HUES6 (cell line): Measurements from ENCODE around the gene EBF3.

Experiments
- H3K27ac ChIP-seq: 2 replicates; pipeline ENCODE4 v1.7.0; 2013; ENCODE audit warnings: low read depth, mild to moderate bottlenecking, low read length, inconsistent platforms
- H3K27me3 ChIP-seq: 2 replicates; pipeline ENCODE4 v1.6.1; 2013; ENCODE audit warnings: low read length; ENCODE audit not compliant: control insufficient read depth, insufficient read depth
- H3K36me3 ChIP-seq: 2 replicates; pipeline ENCODE4 v1.6.1; 2013; ENCODE audit warnings: low read length; ENCODE audit not compliant: control insufficient read depth, insufficient read depth
- H3K4me1 ChIP-seq: 2 replicates; pipeline ENCODE4 v1.6.1; 2013; ENCODE audit warnings: low read length; ENCODE audit not compliant: control insufficient read depth, insufficient read depth
- H3K4me3 ChIP-seq: 2 replicates; pipeline ENCODE4 v1.5.1; 2013; ENCODE audit warnings: low read depth, low read length
- H3K9ac ChIP-seq: one replicate; pipeline ENCODE4 v1.6.1; 2013; ENCODE audit warnings: mild to moderate bottlenecking, low read length
- H3K9me3 ChIP-seq: 2 replicates; pipeline ENCODE4 v1.6.1; 2013; ENCODE audit warnings: low read depth, low read length; ENCODE audit not compliant: control insufficient read depth, insufficient read depth

Gene EBF3

DNA sequence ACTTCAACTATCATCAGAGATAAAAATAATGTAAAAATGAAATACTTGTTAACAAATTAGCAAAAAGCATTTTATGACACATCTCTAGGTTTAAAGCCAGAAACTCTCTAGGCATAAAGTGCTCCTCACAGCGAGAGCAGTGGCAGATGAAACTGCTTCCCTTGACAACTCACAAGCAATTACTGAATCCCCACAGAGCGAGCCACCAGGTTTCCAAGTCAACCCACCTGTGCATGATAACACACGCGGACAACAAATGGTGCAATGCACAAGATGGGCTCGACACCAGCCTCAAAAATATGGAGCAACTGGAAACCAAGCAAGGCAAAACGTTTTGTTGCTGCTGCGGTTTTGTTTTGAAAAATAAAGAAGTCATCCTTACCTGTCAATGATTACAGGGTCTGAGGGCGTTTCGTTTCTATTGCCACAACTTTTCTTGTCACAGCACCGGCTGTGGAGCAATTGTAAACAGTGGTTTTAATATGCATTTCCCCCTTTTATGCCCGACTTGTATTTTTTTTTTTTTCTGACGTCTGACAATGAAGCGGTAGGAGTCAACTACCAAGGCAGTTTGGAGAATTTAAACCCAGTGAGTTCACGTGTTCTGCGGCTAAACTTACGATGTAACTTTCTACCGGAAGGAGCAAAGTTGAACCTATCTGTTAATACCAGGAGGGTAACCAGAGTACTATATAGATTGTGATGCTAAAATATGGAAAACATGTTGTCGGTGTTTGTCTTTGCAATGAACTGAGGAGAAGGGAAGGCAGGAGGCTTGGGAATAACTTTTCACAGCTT is 7.0 kb downstream of the EBF3 start:
- no peaks in the 10 kb centered on the region for H3K9me3 ChIP-seq
- no peak overlapping the region for H3K9ac ChIP-seq
- peak overlapping the region; percentile 4 for H3K4me3 ChIP-seq
- H3K4me1 ChIP-seq, result peaks cover 53% of the 10 kb centered on the region
- no peak overlapping the region for H3K27ac ChIP-seq
- no peaks in the 10 kb centered on the region for H3K36me3 ChIP-seq
- peaks cover 89% of the 10 kb centered on the region for H3K27me3 ChIP-seq

DNA sequence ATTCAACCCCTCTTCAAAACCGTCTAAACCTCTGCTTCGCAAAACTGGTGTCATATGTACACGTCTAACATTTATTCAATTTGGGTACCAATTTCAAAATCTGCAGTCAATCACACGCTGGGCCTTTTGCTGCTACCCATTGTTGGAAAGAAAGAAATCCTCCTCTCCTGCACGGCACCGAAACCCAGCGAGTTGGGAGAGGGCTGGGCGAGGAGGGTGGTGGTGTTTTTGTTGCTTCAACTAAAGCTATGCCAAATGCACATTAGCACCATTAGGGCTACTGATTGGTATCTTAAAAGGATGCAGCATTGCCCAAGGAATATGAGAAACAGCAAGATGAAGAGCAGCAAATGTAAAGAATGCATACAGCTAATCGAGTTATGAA is 7.8 kb downstream of the EBF3 start:
- Histone ChIP-seq H3K9ac (no peak overlapping the region), H3K36me3 (no peaks in the 10 kb centered on the region), H3K4me1 (peaks cover 47% of the 10 kb centered on the region), H3K9me3 (no peaks in the 10 kb centered on the region), H3K27ac (no peak overlapping the region), H3K4me3 (no peak overlapping the region), H3K27me3 (peaks cover 81% of the 10 kb centered on the region)

DNA sequence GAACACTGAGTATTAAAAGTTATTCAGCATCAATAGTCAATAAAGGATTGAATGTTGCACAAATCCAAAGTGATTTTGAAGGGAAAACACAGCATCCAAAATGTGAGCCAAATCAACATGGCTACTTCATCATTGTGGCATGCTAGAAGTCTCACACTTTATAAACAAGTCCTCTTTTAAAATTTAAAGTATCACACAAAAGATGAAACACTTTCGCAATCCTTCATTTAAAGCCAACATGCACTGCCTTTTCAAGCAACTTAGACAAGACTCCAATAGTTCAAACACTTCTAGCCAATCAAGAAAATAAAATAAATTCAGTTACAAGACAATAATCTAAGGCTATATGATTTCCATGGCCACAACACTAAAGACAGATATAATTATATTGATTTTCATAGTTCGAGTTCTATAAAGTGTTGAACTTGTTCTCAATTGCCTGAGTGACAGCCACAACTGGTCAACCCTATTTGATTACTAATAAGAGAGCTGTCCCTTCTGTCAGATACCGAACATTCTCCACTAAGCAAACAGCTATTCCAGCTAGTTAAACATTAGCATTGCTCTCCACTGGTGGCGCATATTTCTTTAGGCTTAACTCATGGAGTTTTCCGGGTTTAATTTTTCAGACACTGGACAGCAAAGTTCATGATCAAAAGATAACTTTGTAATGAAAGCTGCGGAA is 8.3 kb downstream of the EBF3 start:
- Histone ChIP-seq H3K27ac (no peak overlapping the region), H3K27me3 (peaks cover 76% of the 10 kb centered on the region), H3K36me3 (no peaks in the 10 kb centered on the region), H3K9ac (no peak overlapping the region), H3K9me3 (no peaks in the 10 kb centered on the region), H3K4me1 (peaks cover 47% of the 10 kb centered on the region), H3K4me3 (no peak overlapping the region)

DNA sequence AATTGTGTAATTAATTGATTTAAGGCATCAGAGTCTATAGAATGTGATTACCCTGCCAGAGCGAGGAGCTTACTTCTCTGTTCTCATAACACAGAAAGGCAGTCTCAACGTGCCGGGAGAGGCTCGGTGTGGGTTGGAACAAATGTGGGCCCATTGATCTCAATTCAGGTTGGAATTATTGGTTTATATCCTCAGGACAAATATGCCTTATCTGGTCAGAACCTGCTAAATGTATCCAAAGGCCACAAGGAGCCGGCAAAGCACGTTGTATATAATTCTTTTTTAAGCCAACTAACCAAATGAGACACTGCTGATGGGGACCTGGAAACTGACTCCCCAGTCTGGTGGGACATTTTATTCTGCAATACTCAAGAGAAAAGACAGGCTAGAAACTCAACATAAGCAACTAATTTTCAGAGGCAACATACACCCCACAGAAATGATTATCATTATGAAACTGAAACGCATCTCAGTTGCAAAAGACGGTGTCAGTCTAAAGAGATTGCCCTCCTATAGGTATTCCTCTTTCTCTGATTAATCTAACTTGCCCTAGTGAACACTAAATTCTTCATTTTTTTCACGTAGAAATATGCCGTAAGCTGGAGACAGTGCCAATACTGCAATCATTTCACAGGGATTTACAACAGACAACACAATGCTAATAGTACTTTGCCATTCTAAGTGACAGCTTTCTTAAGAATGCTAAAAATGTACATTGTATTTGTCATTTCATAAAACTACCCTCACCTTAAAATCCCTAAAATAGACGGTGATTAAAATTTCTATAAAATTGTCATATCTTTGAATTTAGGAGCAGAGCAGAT is 9.4 kb downstream of the EBF3 start:
- no peaks in the 10 kb centered on the region for H3K9me3 ChIP-seq
- H3K4me1 ChIP-seq, result peaks cover 48% of the 10 kb centered on the region
- H3K27me3 ChIP-seq, result peaks cover 65% of the 10 kb centered on the region

DNA sequence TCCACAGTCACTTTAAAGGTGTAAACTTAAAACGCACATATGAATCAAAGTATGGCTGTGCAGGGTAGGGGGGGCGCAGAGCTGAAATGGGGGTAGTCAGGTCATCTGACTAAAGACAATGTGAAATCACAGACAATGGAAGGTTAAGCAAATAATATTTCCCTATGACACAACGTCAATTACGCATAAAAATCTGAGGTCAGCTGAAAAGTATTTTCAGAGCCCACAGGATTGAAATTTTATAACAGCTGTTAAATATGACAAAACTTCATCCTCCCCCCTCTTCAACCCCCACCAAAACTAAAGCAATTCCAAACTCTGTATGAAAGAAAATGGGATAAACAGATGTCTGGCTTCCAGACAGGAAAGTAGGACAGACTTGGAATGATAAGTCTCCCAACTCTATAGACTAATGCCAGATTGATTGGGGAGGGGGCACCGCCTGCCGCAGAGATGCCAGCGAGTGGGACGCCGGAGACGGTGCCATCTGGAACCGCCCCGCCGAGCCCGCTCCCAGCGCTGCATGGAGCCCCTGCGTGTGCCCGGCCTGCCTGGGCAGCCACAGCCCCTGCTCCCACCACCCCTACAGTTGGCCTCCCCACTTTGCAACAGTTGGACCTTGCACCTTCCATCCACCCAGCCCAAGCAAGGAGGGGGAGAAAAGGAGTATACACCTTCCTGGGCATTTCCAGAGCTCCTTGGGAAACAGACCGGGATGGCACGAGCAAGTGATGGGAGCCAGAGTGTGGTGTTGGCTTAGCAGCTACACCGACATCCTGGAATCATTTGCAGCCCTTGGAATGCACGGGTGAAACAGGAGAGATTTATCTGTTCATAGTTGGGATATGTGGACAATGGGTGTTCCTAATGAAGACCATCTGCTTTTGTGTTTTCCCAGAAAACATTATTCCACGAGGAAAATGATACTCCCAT is 10.7 kb downstream of the EBF3 start:
- peaks cover 52% of the 10 kb centered on the region for H3K27me3 ChIP-seq
- no peak overlapping the region for H3K4me3 ChIP-seq
- H3K9me3 ChIP-seq, result no peaks in the 10 kb centered on the region
- H3K9ac ChIP-seq, result no peak overlapping the region
- H3K36me3 ChIP-seq, result no peaks in the 10 kb centered on the region
- H3K27ac ChIP-seq, result no peak overlapping the region
- peaks cover 51% of the 10 kb centered on the region for H3K4me1 ChIP-seq

More for the DNA sequence above, 9.4 kb downstream of the EBF3 start:
- Histone ChIP-seq H3K4me3 (no peak overlapping the region), H3K9ac (no peak overlapping the region), H3K27ac (no peak overlapping the region), H3K36me3 (no peaks in the 10 kb centered on the region)

DNA sequence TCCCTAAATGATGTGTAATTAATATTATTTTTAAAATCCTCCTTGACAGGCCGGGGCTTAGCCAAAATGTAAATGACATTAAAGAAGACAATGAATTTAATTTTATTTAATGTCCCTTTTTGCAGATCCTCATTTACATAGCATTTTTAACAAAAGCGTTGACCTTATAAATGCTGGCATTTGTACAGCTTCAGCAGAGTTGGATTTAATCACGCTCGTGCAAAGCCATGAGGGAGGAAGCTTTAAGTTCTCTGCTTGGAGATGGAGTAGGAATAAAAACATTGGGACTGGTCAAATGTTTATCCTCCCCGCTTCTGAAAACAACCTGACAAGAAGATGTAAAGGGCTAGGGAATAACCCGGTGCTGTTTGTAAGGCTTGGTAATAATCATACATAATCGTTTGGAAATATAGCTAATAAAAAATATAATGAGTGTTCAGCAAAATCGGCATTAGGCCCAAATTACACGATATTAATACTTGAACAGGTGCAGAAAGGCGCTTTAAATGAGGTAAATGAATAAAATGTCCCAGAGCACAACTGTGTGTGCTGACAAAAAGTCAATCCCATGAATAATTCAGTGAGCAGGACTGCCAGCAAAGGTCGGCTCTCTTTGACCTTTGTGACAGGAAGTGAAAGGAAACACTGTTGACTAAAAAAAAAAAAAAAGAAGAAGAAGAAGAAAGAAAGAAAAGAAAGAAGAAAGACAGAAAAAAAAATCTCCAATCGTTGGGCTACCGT is 11.5 kb downstream of the EBF3 start:
- H3K27me3 ChIP-seq, result peaks cover 44% of the 10 kb centered on the region

DNA sequence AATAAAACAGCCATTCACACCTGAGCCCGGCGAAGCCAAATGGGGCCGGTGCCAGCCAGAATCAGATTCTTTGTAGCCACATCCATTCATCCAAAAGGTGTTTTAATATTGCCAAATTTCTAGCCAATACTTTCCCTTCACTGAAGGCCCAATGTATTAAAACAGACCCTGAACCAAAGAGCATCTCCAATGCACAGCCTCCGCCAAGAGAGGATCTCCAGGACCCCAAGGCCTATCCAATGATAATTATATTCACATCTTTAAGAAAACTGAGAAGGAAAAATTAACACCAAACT is 12.2 kb downstream of the EBF3 start:
- peaks cover 37% of the 10 kb centered on the region for H3K27me3 ChIP-seq
- no peak overlapping the region for H3K27ac ChIP-seq
- H3K4me3 ChIP-seq, result no peak overlapping the region
- H3K9me3 ChIP-seq, result no peaks in the 10 kb centered on the region
- H3K9ac ChIP-seq, result no peak overlapping the region
- no peaks in the 10 kb centered on the region for H3K36me3 ChIP-seq
- H3K4me1 ChIP-seq, result peaks cover 36% of the 10 kb centered on the region

More for the DNA sequence above, 11.5 kb downstream of the EBF3 start:
- no peaks in the 10 kb centered on the region for H3K36me3 ChIP-seq
- H3K4me1 ChIP-seq, result peaks cover 43% of the 10 kb centered on the region
- no peak overlapping the region for H3K9ac ChIP-seq
- H3K27ac ChIP-seq, result no peak overlapping the region
- no peaks in the 10 kb centered on the region for H3K9me3 ChIP-seq
- H3K4me3 ChIP-seq, result no peak overlapping the region

DNA sequence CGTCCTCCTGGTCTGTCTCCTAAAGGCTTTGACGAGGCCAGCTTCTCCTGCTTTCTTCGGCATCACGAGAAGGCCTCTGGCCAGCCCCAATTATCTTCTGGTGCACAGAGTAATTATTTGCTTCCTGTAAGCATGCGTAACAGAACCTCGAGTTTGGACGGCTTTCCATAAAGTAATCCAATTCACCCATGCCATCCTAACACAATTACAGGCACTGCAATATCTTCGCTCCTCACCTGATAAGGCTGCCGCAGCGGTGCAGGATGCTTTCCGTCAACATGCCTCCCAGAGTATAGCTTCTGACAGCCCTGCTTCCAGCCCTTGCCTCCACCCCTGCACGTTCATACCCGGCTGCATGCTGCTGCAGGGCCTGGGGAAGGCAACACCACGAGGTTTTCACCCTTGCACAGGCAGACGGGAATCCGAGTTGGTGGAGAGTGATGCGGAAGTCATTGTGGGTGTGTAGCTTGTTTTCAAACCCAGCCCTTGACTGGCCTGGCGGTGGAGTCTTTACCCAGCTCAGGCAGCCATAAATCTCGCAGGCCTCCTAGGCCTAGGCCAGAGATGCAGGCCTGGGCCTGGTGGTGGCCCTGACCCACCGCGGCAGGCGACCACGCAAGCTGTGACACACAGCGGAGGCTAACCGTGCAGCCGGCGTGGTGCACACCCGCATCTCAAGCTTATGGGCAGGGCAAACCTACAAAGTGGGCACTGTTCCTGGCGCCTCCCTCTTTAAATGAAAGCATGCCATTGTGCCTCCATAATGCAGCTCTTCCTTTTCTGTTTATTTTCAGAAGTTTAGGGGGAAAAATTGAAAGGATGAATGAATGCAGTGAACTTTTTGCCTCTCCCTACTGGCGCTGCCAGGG is 12.7 kb downstream of the EBF3 start:
- Histone ChIP-seq H3K9ac (no peak overlapping the region), H3K27ac (no peak overlapping the region), H3K36me3 (no peaks in the 10 kb centered on the region), H3K4me3 (no peak overlapping the region), H3K27me3 (peaks cover 32% of the 10 kb centered on the region), H3K4me1 (peaks cover 30% of the 10 kb centered on the region), H3K9me3 (no peaks in the 10 kb centered on the region)

DNA sequence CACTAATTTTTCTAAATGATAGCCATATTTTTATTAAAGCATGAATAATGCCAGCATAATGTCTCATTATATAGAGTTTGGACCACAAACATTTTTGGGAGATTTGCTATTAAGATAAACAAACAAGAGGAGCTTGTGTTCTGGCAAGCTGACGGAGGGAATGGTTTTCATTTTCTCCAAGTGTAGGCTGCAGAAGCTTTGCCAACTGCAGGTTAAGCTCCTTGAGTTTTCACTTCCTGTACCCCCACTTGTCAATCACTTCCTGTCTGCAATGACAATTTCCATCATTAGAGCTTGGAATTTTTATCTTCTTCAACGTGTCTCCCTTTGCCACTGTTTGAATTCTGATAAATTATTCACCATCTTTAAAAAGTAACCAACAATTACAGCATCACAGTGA is 13.4 kb downstream of the EBF3 start:
- Histone ChIP-seq H3K4me1 (peaks cover 24% of the 10 kb centered on the region), H3K4me3 (no peak overlapping the region), H3K27me3 (peaks cover 25% of the 10 kb centered on the region), H3K36me3 (no peaks in the 10 kb centered on the region), H3K9me3 (no peaks in the 10 kb centered on the region; the same call in 1 of the 2 replicates), H3K9ac (no peak overlapping the region), H3K27ac (no peak overlapping the region)
